SK-N-SH treated with all-trans-retinoic acid at 6 μM for 48 hours (cell line): Measurements from ENCODE around the gene KIF21A.

ENCODE experiments used
- ATAC-seq: fragments of 200-7000 bp; cut with Tn5 transposase; 3 replicates; pipeline ENCODE4 v1.9.1; 2020; ENCODE audit warnings: mild to moderate bottlenecking, moderate library complexity
- BACH2 ChIP-seq: fragments of 250-450 bp; sonication (Bioruptor Pico); IDR thresholded peaks from 2 replicates; pipeline ENCODE4 v1.9.0; 2021; ENCODE audit warnings: mild to moderate bottlenecking, borderline replicate concordance
- CSDC2 ChIP-seq: fragments of 250-450 bp; sonication (Bioruptor Pico); IDR thresholded peaks from 2 replicates; pipeline ENCODE4 v1.5.0; 2020; ENCODE audit warnings: mild to moderate bottlenecking, moderate library complexity
- CSRNP3 ChIP-seq: fragments of 250-450 bp; sonication (Bioruptor Pico); IDR thresholded peaks from 2 replicates; pipeline ENCODE4 v1.5.1; 2021; ENCODE audit warnings: mild to moderate bottlenecking, moderate library complexity
- ESRRG ChIP-seq: fragments of 250-450 bp; sonication (Bioruptor Pico); IDR thresholded peaks from 2 replicates; pipeline ENCODE4 v1.6.1; 2021; ENCODE audit warnings: mild to moderate bottlenecking
- GLIS3 ChIP-seq: fragments of 250-450 bp; sonication (Bioruptor Pico); IDR thresholded peaks from 2 replicates; pipeline ENCODE4 v1.5.0; 2020; ENCODE audit warnings: mild to moderate bottlenecking, moderate library complexity
- ISL1 ChIP-seq: fragments of 250-450 bp; sonication (Bioruptor Pico); IDR thresholded peaks from 2 replicates; pipeline ENCODE4 v2.1.2; 2022; ENCODE audit warnings: mild to moderate bottlenecking, moderate library complexity
- OSR1 ChIP-seq: fragments of 250-450 bp; sonication (Bioruptor Pico); IDR thresholded peaks from 2 replicates; pipeline ENCODE4 v1.8.0; 2022; ENCODE audit warnings: moderate library complexity, mild to moderate bottlenecking, inconsistent platforms
- PATZ1 ChIP-seq: fragments of 250-450 bp; sonication (Bioruptor Pico); IDR thresholded peaks from 2 replicates; pipeline ENCODE4 v1.8.0; 2020; ENCODE audit warnings: mild to moderate bottlenecking, moderate library complexity, borderline replicate concordance
- POU6F1 ChIP-seq: fragments of 250-450 bp; sonication (Bioruptor Pico); IDR thresholded peaks from 2 replicates; pipeline ENCODE4 v1.8.0; 2021; ENCODE audit warnings: low read depth, mild to moderate bottlenecking, moderate library complexity, borderline replicate concordance
- PPARA ChIP-seq: fragments of 250-450 bp; sonication (Bioruptor Pico); IDR thresholded peaks from 2 replicates; pipeline ENCODE4 v1.5.0; 2020; ENCODE audit warnings: mild to moderate bottlenecking, borderline replicate concordance
- RARB ChIP-seq: fragments of 250-450 bp; sonication (Bioruptor Pico); IDR thresholded peaks from 2 replicates; pipeline ENCODE4 v1.8.0; 2021; ENCODE audit warnings: mild to moderate bottlenecking, moderate library complexity
- SNAI2 ChIP-seq: fragments of 250-450 bp; sonication (Bioruptor Pico); IDR thresholded peaks from 2 replicates; pipeline ENCODE4 v1.5.0; 2020; ENCODE audit warnings: mild to moderate bottlenecking, moderate library complexity
- TCF4 ChIP-seq: fragments of 250-450 bp; sonication (Bioruptor Pico); IDR thresholded peaks from 2 replicates; pipeline ENCODE4 v1.8.0; 2021; ENCODE audit warnings: mild to moderate bottlenecking, moderate library complexity, borderline replicate concordance
- TOX ChIP-seq: fragments of 250-450 bp; sonication (Bioruptor Pico); IDR thresholded peaks from 2 replicates; pipeline ENCODE4 v1.8.0; 2021; ENCODE audit warnings: mild to moderate bottlenecking, moderate library complexity, borderline replicate concordance
- TSHZ2 ChIP-seq: fragments of 250-450 bp; sonication (Bioruptor Pico); IDR thresholded peaks from 2 replicates; pipeline ENCODE4 v1.5.0; 2020; ENCODE audit warnings: mild to moderate bottlenecking, moderate library complexity
- ZC3H10 ChIP-seq: fragments of 250-450 bp; sonication (Bioruptor Pico); IDR thresholded peaks from 2 replicates; pipeline ENCODE4 v1.5.1; 2021; ENCODE audit warnings: mild to moderate bottlenecking, moderate library complexity
- ZFP3 ChIP-seq: fragments of 250-450 bp; sonication (Bioruptor Pico); IDR thresholded peaks from 2 replicates; pipeline ENCODE4 v1.5.0; 2020; ENCODE audit warnings: mild to moderate bottlenecking, moderate library complexity
- ZFP30 ChIP-seq: fragments of 450-650 bp; formaldehyde crosslinking; IDR thresholded peaks from 2 replicates; pipeline ENCODE4 v1.5.0; 2022; ENCODE audit warnings: mild to moderate bottlenecking, moderate library complexity
- ZNF565 ChIP-seq: fragments of 450-650 bp; formaldehyde crosslinking; conservative IDR thresholded peaks from 2 replicates; pipeline ENCODE4 v1.5.0; 2020; ENCODE audit warnings: low read depth, mild to moderate bottlenecking, moderate library complexity
- ZNF70 ChIP-seq: fragments of 450-650 bp; formaldehyde crosslinking; IDR thresholded peaks from 2 replicates; pipeline ENCODE4 v1.5.0; 2020; ENCODE audit warnings: mild to moderate bottlenecking, moderate library complexity
- ZNF8 ChIP-seq: fragments of 450-650 bp; formaldehyde crosslinking; IDR thresholded peaks from 2 replicates; pipeline ENCODE4 v1.5.0; 2020; ENCODE audit warnings: mild to moderate bottlenecking, moderate library complexity

The KIF21A gene

GRCh38 chr12:39329018-39329417 lies 113.9 kb downstream of the KIF21A start:
- ATAC-seq, result peak; percentile 61; the same call in 1 of the 3 replicates
- TF ChIP-seq CSDC2 (CRISPR knock-in tag) (no peak), ZFP3 (CRISPR knock-in tag) (no peak), GLIS3 (no peak), ESRRG (CRISPR knock-in tag) (no peak), OSR1 (no peak), SNAI2 (CRISPR knock-in tag) (no peak)

- ATAC-seq, result no peak
Measured at GRCh38 chr12:39327965-39328364, 115.0 kb downstream of the KIF21A start.

GRCh38 chr12:39327510-39327909 lies 115.4 kb downstream of the KIF21A start:
- ATAC-seq, result no peak
- no peak for TF ChIP-seq PATZ1 (CRISPR knock-in tag)
- no peak for TF ChIP-seq POU6F1
- TF ChIP-seq CSDC2 (CRISPR knock-in tag), result no peak
- no peak for TF ChIP-seq GLIS3
- no peak for TF ChIP-seq RARB (CRISPR knock-in tag)
- no peak for TF ChIP-seq OSR1
- TF ChIP-seq ISL1 (CRISPR knock-in tag), result no peak
- TF ChIP-seq SNAI2 (CRISPR knock-in tag), result no peak

More at GRCh38 chr12:39327965-39328364, 115.0 kb downstream of the KIF21A start:
- TF ChIP-seq ISL1 (CRISPR knock-in tag) (no peak), TCF4 (no peak), ZC3H10 (CRISPR knock-in tag) (no peak), ZNF70 (no peak), CSDC2 (CRISPR knock-in tag) (no peak), BACH2 (CRISPR knock-in tag) (no peak)

GRCh38 chr12:39319180-39319579 lies 123.7 kb downstream of the KIF21A start:
- ATAC-seq, result no peak
- no peak for TF ChIP-seq ZNF565 (CRISPR knock-in tag)
- no peak for TF ChIP-seq CSRNP3 (CRISPR knock-in tag)
- TF ChIP-seq BACH2 (CRISPR knock-in tag), result no peak
- TF ChIP-seq ESRRG (CRISPR knock-in tag), result no peak
- no peak for TF ChIP-seq RARB (CRISPR knock-in tag)
- no peak for TF ChIP-seq ZFP30 (CRISPR knock-in tag)
- no peak for TF ChIP-seq POU6F1
- TF ChIP-seq ZNF70, result no peak
- TF ChIP-seq GLIS3, result no peak
- TF ChIP-seq CSDC2 (CRISPR knock-in tag), result no peak
- TF ChIP-seq ZNF8 (CRISPR knock-in tag), result no peak
- no peak for TF ChIP-seq OSR1
- no peak for TF ChIP-seq TSHZ2
- TF ChIP-seq TCF4, result no peak
- TF ChIP-seq TOX (CRISPR knock-in tag), result no peak
- TF ChIP-seq ZFP3 (CRISPR knock-in tag), result no peak
- no peak for TF ChIP-seq PATZ1 (CRISPR knock-in tag)
- TF ChIP-seq ZC3H10 (CRISPR knock-in tag), result no peak
- TF ChIP-seq ISL1 (CRISPR knock-in tag), result no peak
- TF ChIP-seq PPARA (CRISPR knock-in tag), result no peak
